Measurements from ENCODE around the gene BPIFA2.

DNA sequence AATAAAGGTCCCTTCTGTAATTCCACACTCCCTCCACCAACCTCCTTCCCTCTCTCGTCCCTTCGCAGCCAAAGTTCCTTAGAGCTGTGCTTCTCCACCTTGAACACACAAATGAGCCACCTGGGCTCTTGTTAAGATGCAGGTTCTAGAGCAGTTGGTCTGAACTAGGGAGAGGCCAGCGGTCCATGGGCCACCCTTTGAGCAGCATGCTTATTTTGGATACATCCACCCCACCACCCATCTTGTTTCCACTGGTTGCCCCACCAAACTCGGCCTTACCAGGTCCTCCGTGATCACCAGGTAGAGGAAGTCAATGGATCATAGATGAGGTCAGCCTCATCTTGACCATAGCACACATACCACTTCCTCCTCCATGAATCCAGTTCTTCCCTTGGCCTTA lies 7.3 kb upstream of the BPIFA2 start:
- TF ChIP-seq YY1 (IDR thresholded peaks at IDR 0.05; ENCODE audit: insufficient read depth, insufficient read length) (no peak), ZNF274 (IDR thresholded peaks at IDR 0.05; ENCODE audit: low read depth, low read length) (no peak)

Data from NT2/D1 (cell line).